ENCODE data around the gene BPIFB1. TPM values are rescaled to one million over a fixed set of nuclear protein-coding genes. Genes with fewer than 3 reads are reported as not detected.

Gene BPIFB1
- total and polyA plus RNA-seq, 9 of the 15 experiments (the other 6 are each of a cell fraction or from before 2014, with no cell fraction given) = not detected

DNA sequence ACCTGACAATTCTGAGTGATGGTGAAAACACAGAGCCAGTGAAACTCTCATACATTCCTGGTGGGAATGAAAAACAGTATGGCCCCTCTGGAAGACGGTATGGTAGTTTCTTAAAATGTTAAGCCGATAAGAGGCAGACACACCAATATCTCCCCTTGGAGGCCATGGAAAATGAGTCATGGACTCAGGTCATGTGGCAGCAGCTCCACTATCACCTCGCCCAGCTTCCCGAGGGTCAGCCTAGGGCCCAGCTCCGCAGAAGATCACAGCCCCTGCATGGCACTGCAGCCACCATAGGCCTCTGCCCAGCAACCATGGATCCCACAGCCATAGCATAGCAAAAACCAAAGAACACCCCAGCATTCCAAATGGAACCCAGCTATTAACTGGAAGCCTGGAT, 25.8 kb upstream of the BPIFB1 start (continued):
- TF ChIP-seq RBM22 (IDR thresholded peaks at IDR 0.05; ENCODE audit: low read depth, low read length, poor library complexity, severe bottlenecking) (no peak), ZNF780A (CRISPR knock-in tag; IDR thresholded peaks at IDR 0.05) (no peak), FOXJ2 (tag; IDR thresholded peaks at IDR 0.05) (no peak), HDAC3 (IDR thresholded peaks at IDR 0.05; ENCODE audit: borderline replicate concordance, partially characterized antibody) (no peak), ZFPM2 (CRISPR knock-in tag; IDR thresholded peaks at IDR 0.05) (no peak), NR4A1 (CRISPR knock-in tag; IDR thresholded peaks at IDR 0.05) (no peak), NR4A1 (tag; IDR thresholded peaks at IDR 0.05) (0 out of 2 replicates have a peak, but pooled peaks have one; percentile 29), C11orf30 (IDR thresholded peaks at IDR 0.05; ENCODE audit: low read depth) (no peak), ZFP1 (CRISPR knock-in tag; IDR thresholded peaks at IDR 0.05) (no peak), HCFC1 (IDR thresholded peaks at IDR 0.05; ENCODE audit: low read depth, low read length) (no peak), ZNF23 (CRISPR knock-in tag; IDR thresholded peaks at IDR 0.05) (no peak), SMARCE1 (IDR thresholded peaks at IDR 0.05) (peak; percentile 71), ZBTB17 (CRISPR knock-in tag; IDR thresholded peaks at IDR 0.05) (no peak), CAMTA2 (CRISPR knock-in tag; conservative IDR thresholded peaks at IDR 0.05) (no peak), YBX1 (IDR thresholded peaks at IDR 0.05) (no peak), HEY1 (CRISPR knock-in tag; IDR thresholded peaks at IDR 0.05; ENCODE audit: borderline replicate concordance) (no peak), TBL1XR1 (IDR thresholded peaks at IDR 0.05; ENCODE audit: low read length in 2 of 2) (no peak), ZNF282 (CRISPR knock-in tag; IDR thresholded peaks at IDR 0.05) (no peak)
- TF ChIP-seq, protein P1, sequence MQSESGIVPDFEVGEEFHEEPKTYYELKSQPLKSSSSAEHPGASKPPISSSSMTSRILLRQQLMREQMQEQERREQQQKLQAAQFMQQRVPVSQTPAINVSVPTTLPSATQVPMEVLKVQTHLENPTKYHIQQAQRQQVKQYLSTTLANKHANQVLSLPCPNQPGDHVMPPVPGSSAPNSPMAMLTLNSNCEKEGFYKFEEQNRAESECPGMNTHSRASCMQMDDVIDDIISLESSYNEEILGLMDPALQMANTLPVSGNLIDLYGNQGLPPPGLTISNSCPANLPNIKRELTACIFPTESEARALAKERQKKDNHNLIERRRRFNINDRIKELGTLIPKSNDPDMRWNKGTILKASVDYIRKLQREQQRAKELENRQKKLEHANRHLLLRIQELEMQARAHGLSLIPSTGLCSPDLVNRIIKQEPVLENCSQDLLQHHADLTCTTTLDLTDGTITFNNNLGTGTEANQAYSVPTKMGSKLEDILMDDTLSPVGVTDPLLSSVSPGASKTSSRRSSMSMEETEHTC (IDR thresholded peaks at IDR 0.05) = peak; percentile 57; the same call in 1 of the 2 replicates
- TF ChIP-seq, protein P2, sequence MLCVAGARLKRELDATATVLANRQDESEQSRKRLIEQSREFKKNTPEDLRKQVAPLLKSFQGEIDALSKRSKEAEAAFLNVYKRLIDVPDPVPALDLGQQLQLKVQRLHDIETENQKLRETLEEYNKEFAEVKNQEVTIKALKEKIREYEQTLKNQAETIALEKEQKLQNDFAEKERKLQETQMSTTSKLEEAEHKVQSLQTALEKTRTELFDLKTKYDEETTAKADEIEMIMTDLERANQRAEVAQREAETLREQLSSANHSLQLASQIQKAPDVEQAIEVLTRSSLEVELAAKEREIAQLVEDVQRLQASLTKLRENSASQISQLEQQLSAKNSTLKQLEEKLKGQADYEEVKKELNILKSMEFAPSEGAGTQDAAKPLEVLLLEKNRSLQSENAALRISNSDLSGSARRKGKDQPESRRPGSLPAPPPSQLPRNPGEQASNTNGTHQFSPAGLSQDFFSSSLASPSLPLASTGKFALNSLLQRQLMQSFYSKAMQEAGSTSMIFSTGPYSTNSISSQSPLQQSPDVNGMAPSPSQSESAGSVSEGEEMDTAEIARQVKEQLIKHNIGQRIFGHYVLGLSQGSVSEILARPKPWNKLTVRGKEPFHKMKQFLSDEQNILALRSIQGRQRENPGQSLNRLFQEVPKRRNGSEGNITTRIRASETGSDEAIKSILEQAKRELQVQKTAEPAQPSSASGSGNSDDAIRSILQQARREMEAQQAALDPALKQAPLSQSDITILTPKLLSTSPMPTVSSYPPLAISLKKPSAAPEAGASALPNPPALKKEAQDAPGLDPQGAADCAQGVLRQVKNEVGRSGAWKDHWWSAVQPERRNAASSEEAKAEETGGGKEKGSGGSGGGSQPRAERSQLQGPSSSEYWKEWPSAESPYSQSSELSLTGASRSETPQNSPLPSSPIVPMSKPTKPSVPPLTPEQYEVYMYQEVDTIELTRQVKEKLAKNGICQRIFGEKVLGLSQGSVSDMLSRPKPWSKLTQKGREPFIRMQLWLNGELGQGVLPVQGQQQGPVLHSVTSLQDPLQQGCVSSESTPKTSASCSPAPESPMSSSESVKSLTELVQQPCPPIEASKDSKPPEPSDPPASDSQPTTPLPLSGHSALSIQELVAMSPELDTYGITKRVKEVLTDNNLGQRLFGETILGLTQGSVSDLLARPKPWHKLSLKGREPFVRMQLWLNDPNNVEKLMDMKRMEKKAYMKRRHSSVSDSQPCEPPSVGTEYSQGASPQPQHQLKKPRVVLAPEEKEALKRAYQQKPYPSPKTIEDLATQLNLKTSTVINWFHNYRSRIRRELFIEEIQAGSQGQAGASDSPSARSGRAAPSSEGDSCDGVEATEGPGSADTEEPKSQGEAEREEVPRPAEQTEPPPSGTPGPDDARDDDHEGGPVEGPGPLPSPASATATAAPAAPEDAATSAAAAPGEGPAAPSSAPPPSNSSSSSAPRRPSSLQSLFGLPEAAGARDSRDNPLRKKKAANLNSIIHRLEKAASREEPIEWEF (CRISPR knock-in tag; IDR thresholded peaks at IDR 0.05) = no peak

Measured in K562 (cell line).